GM12878 (cell line): ENCODE results near the gene AIG1. TPM values are rescaled to one million over a fixed set of nuclear protein-coding genes. Genes with fewer than 3 reads are reported as not detected.

Experiments used
- ATAC-seq: fragments of 200-7000 bp; cut with Tn5 transposase; 3 replicates; pipeline ENCODE4 v1.9.1; 2020; ENCODE audit warnings: mild to moderate bottlenecking, moderate library complexity
- BruUV-seq: library from RNA; stranded (reverse); fragments of 400-500 nt; replicated peaks from 2 replicates; lab custom pipeline; 2021; lab: Mats Ljungman, UMichigan
- CTCF ChIA-PET: fragments of 300-600 bp; sonication (Branson Sonifier 250); formaldehyde crosslinking; extraction: SDS; loops from one replicate; lab custom pipeline; 2021; ENCODE audit warnings: inconsistent platforms; lab: Yijun Ruan, JAX
- POLR2A ChIA-PET: fragments of 350-600 bp; formaldehyde crosslinking; extraction: SDS; loops from one replicate; lab custom pipeline; 2021; ENCODE audit warnings: inconsistent platforms; lab: Charles Lee
- RAD21 ChIA-PET: fragments of 300-600 bp; sonication (Branson Sonifier 250); formaldehyde crosslinking; loops from one replicate; lab custom pipeline; 2023; ENCODE audit warnings: antibody characterized with exemption; ENCODE audit not compliant: unreplicated experiment; lab: Charles Lee
- SMC1A ChIA-PET: fragments of 300-600 bp; sonication (Branson Sonifier 250); formaldehyde crosslinking; loops from one replicate; lab custom pipeline; 2023; ENCODE audit not compliant: unreplicated experiment, uncharacterized antibody; lab: Charles Lee
- DNase-seq: peaks from one replicate; pipeline ENCODE4 v3.0.0-alpha.2; 2011; ENCODE audit warnings: low read depth, low spot score
- FAIRE-seq: peaks from 3 replicates; lab custom pipeline; 2011; peaks lifted over from hg19 to GRCh38; lab: Jason Lieb, UNC
- H2AFZ ChIP-seq: 2 replicates; pipeline ENCODE4 v1.6.0; 2011; ENCODE audit warnings: low read depth, low read length, control low read depth; ENCODE audit not compliant: control insufficient read depth
- H3K27ac ChIP-seq: 2 replicates; pipeline ENCODE4 v1.5.1; 2011; ENCODE audit warnings: control low read depth; ENCODE audit not compliant: control insufficient read depth, insufficient read depth
- H3K27me3 ChIP-seq, 2 experiments: replicated peaks in 1 of 2; 2 replicates each; pipeline versions ENCODE4 v1.6.0 to v1.6.1; 2011; ENCODE audit warnings: low read length in 1 of 2; ENCODE audit not compliant: control insufficient read depth in 2 of 2, insufficient read depth in 2 of 2
- H3K36me3 ChIP-seq, 2 experiments: 2 replicates each; pipeline ENCODE4 v1.5.1; 2011; ENCODE audit warnings: low read length in 1 of 2; ENCODE audit not compliant: control insufficient read depth in 2 of 2, insufficient read depth in 2 of 2
- H3K4me1 ChIP-seq: 2 replicates; pipeline ENCODE4 v1.6.1; 2011; ENCODE audit warnings: mild to moderate bottlenecking, low read length, moderate library complexity, mixed read lengths; ENCODE audit not compliant: control insufficient read depth, insufficient read depth
- H3K4me2 ChIP-seq: 2 replicates; pipeline ENCODE4 v1.6.0; 2011; ENCODE audit warnings: control low read depth; ENCODE audit not compliant: control insufficient read depth, insufficient read depth
- H3K4me3 ChIP-seq: fragments of 200-600 bp; sonication (generic); 2 replicates; pipeline ENCODE4 v1.5.1; 2016
- H3K79me2 ChIP-seq: 2 replicates; pipeline ENCODE4 v1.6.0; 2011; ENCODE audit warnings: low read length; ENCODE audit not compliant: control insufficient read depth, insufficient read depth
- H3K9ac ChIP-seq: 2 replicates; pipeline ENCODE4 v1.8.0; 2011; ENCODE audit warnings: low read length, control low read depth, mixed read lengths; ENCODE audit not compliant: control insufficient read depth, insufficient read depth
- H3K9me3 ChIP-seq: replicated peaks from 3 replicates; pipeline ENCODE4 v1.5.1; 2011; ENCODE audit warnings: mild to moderate bottlenecking, low read length; ENCODE audit not compliant: control insufficient read depth, insufficient read depth
- H4K20me1 ChIP-seq: 2 replicates; pipeline ENCODE4 v1.6.0; 2011; ENCODE audit not compliant: control insufficient read depth, insufficient read depth
- CREB1 ChIP-seq: IDR thresholded peaks from 2 replicates; pipeline ENCODE4 v1.6.1; 2012; ENCODE audit warnings: low read depth, mild to moderate bottlenecking, inconsistent platforms
- FOXM1 ChIP-seq: IDR thresholded peaks from 2 replicates; pipeline ENCODE4 v1.6.1; 2012; ENCODE audit warnings: low read depth, mild to moderate bottlenecking, inconsistent platforms, low read length, moderate library complexity
- RAD51 ChIP-seq: fragments of 450-650 bp; IDR thresholded peaks from 2 replicates; pipeline ENCODE4 v1.6.1; 2016; ENCODE audit warnings: moderate library complexity, mild to moderate bottlenecking, inconsistent platforms
- SMAD5 ChIP-seq: IDR thresholded peaks from 2 replicates; pipeline ENCODE4 v1.6.1; 2016; ENCODE audit warnings: antibody characterized with exemption, low read depth
- STAT1 ChIP-seq: fragments of 450-650 bp; conservative IDR thresholded peaks from 2 replicates; pipeline ENCODE4 v1.6.1; 2014; ENCODE audit warnings: antibody characterized with exemption, mild to moderate bottlenecking
- TARDBP ChIP-seq: IDR thresholded peaks from 2 replicates; pipeline ENCODE4 v1.6.1; 2016; ENCODE audit warnings: borderline replicate concordance
- ZNF274 ChIP-seq: IDR thresholded peaks from one replicate; pipeline ENCODE4 v1.8.0; 2011; ENCODE audit not compliant: insufficient read length, insufficient read depth
- WGBS: methylation state at CpG from one replicate; pipeline ENCODE4 v1.1.6; 2016; ENCODE audit warnings: low lambda C conversion rate; ENCODE audit not compliant: insufficient replicate concordance, insufficient coverage; ENCODE audit errors: missing lambda C conversion rate; 5-methylcytosine and 5-hydroxymethylcytosine counted together
- in situ Hi-C: fragments of 300-500 bp; cut with MboI; formaldehyde crosslinking; loops from 9 replicates; pipeline ENCODE4 v1.14.3; 2018; ENCODE audit warnings: mixed read lengths
- intact Hi-C: fragments of 100-400 bp; cut with micrococcal nuclease; formaldehyde crosslinking; loops from one replicate; pipeline ENCODE4 v1.14.2; 2022; ENCODE audit not compliant: unreplicated experiment
- polyA plus RNA-seq, 11 experiments: library from polyadenylated mRNA; depleted of rRNA in 4 of 11; unstranded in 6 of 11; stranded (reverse) in 5 of 11; fragments of >200 nt; fragmentation: Nextera tagmentation in 4 of 11; fragmentation: Illumina TruSeq in 1 of 11; extraction: Ambion mirVana in 4 of 11; extraction: Trizol in 1 of 11; gene quantifications; 1 replicate in 1 of 11; 2 replicates in 10 of 11; pipeline versions ENCODE4 v1.2.1 to v1.2.3, GENCODE V29; 2011 to 2016; ENCODE audit warnings: inconsistent platforms in 2 of 11, missing spikeins in 2 of 11, low read depth in 1 of 11
- total RNA-seq, 4 experiments: library from RNA; depleted of rRNA in 3 of 4; stranded (reverse); fragments of >200 nt in 3 of 4; fragmentation: Illumina TruSeq in 1 of 4; extraction: Trizol in 1 of 4; gene quantifications; 2 replicates each; pipeline versions ENCODE4 v1.2.1 to v1.2.3, GENCODE V29; 2013 to 2021
- TF ChIP-seq, protein P1 (sequence below): fragments of 150-350 bp; IDR thresholded peaks from 2 replicates; pipeline ENCODE4 v1.6.1; 2014; ENCODE audit warnings: mild to moderate bottlenecking, low read depth, low read length
- TF ChIP-seq, protein P2 (sequence below): IDR thresholded peaks from 2 replicates; pipeline ENCODE4 v1.6.1; 2012; ENCODE audit warnings: mild to moderate bottlenecking, low read depth, low read length

AIG1 gene
- total and polyA plus RNA-seq, 10 of the 15 experiments (the other 5 are each of a cell fraction or from before 2014, with no cell fraction given): 27.0 to 74.5 (median 36.4) TPM

DNA sequence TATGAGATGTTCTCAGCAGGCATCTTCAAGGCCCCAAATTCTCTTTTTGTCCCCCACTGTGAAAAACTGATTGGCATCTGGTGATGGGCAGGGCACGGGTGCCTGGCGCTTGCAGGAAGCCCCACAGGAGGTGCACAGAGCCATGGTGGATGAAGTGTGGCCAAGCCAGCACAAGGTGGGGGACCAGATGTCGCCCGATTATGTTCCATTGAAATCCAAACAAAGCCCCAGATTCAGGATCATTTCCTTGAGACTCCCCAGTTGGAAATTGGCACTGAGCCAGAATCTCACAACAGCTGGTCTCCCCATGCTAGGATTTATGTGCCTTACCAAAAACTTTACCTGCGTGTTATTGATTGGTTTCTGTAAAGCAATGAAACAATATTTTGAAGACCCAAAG, 203.7 kb downstream of the AIG1 start:
- no peak overlapping the region for H3K27ac ChIP-seq
- no peak overlapping the region for H3K4me3 ChIP-seq
- POLR2A ChIA-PET: no interaction called here
- BruUV-seq: no TSS peak
- no peak overlapping the region for H3K9ac ChIP-seq
- H3K4me2 ChIP-seq: no peak overlapping the region
- H4K20me1 ChIP-seq: no peaks in the 10 kb centered on the region
- intact Hi-C loops (no loop called here), in situ Hi-C loops (no loop called here)
- RAD21 ChIA-PET: no interaction called here
- CTCF ChIA-PET: no interaction called here
- FAIRE-seq: no peak
- TF ChIP-seq RAD51 (no peak), TARDBP (no peak), STAT1 (no peak), ZNF274 (no peak), CREB1 (no peak), SMAD5 (no peak), FOXM1 (no peak)
- TF ChIP-seq, protein P1, sequence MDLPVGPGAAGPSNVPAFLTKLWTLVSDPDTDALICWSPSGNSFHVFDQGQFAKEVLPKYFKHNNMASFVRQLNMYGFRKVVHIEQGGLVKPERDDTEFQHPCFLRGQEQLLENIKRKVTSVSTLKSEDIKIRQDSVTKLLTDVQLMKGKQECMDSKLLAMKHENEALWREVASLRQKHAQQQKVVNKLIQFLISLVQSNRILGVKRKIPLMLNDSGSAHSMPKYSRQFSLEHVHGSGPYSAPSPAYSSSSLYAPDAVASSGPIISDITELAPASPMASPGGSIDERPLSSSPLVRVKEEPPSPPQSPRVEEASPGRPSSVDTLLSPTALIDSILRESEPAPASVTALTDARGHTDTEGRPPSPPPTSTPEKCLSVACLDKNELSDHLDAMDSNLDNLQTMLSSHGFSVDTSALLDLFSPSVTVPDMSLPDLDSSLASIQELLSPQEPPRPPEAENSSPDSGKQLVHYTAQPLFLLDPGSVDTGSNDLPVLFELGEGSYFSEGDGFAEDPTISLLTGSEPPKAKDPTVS: no peak
- TF ChIP-seq, protein P2, sequence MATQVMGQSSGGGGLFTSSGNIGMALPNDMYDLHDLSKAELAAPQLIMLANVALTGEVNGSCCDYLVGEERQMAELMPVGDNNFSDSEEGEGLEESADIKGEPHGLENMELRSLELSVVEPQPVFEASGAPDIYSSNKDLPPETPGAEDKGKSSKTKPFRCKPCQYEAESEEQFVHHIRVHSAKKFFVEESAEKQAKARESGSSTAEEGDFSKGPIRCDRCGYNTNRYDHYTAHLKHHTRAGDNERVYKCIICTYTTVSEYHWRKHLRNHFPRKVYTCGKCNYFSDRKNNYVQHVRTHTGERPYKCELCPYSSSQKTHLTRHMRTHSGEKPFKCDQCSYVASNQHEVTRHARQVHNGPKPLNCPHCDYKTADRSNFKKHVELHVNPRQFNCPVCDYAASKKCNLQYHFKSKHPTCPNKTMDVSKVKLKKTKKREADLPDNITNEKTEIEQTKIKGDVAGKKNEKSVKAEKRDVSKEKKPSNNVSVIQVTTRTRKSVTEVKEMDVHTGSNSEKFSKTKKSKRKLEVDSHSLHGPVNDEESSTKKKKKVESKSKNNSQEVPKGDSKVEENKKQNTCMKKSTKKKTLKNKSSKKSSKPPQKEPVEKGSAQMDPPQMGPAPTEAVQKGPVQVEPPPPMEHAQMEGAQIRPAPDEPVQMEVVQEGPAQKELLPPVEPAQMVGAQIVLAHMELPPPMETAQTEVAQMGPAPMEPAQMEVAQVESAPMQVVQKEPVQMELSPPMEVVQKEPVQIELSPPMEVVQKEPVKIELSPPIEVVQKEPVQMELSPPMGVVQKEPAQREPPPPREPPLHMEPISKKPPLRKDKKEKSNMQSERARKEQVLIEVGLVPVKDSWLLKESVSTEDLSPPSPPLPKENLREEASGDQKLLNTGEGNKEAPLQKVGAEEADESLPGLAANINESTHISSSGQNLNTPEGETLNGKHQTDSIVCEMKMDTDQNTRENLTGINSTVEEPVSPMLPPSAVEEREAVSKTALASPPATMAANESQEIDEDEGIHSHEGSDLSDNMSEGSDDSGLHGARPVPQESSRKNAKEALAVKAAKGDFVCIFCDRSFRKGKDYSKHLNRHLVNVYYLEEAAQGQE: no peak
- no peak for DNase-seq
- peaks cover 4% of the 10 kb centered on the region for H3K9me3 ChIP-seq
- H3K36me3 ChIP-seq: no peaks in the 10 kb centered on the region
- SMC1A ChIA-PET: no interaction called here
- H2AFZ ChIP-seq: no peak overlapping the region
- H3K4me1 ChIP-seq: no peaks in the 10 kb centered on the region
- no peaks in the 10 kb centered on the region for H3K27me3 ChIP-seq
- WGBS: 92% methylated on average over 5 of the region's 5 CpGs
- H3K79me2 ChIP-seq: no peaks in the 10 kb centered on the region
- no peak for ATAC-seq
